ENCODE data around the gene DZIP3. TPM values are rescaled to one million over a fixed set of nuclear protein-coding genes. Genes with fewer than 3 reads are reported as not detected.

The DZIP3 gene
- total RNA-seq, 1 experiment from 2014 or later = 25.3 TPM

GRCh38 chr3:108569336-108569735 lies 20.2 kb upstream of the DZIP3 start:
- ChIA-PET CTCF (no interaction called here), POLR2A (no interaction called here)
- no peak overlapping the region for H3K4me3 Mint-ChIP-seq

GRCh38 chr3:108578064-108578463 lies 11.5 kb upstream of the DZIP3 start:
- POLR2A ChIA-PET = no interaction called here
- H3K36me3 Mint-ChIP-seq = peaks cover 53% of the 10 kb centered on the region

More at GRCh38 chr3:108569336-108569735, 20.2 kb upstream of the DZIP3 start:
- H3K27ac Mint-ChIP-seq = no peak overlapping the region
- ATAC-seq (no peak), DNase-seq (ENCODE audit: low spot score) (no peak)
- H3K9me3 Mint-ChIP-seq = no peaks in the 10 kb centered on the region
- peaks cover 23% of the 10 kb centered on the region for H3K36me3 Mint-ChIP-seq
- H3K4me1 Mint-ChIP-seq = no peaks in the 10 kb centered on the region
- no peaks in the 10 kb centered on the region for H3K27me3 Mint-ChIP-seq (ENCODE audit: low read depth)
- TF ChIP-seq ZNF219 (CRISPR knock-in tag; IDR thresholded peaks at IDR 0.05; ENCODE audit: borderline replicate concordance) (no peak), IRF2 (CRISPR knock-in tag; IDR thresholded peaks at IDR 0.05; ENCODE audit: borderline replicate concordance, low read depth) (no peak), ZNF671 (CRISPR knock-in tag; IDR thresholded peaks at IDR 0.05) (no peak), ELF4 (CRISPR knock-in tag; IDR thresholded peaks at IDR 0.05; ENCODE audit: low read depth) (no peak), ZMAT4 (CRISPR knock-in tag; IDR thresholded peaks at IDR 0.05) (no peak), ERG (CRISPR knock-in tag; IDR thresholded peaks at IDR 0.05) (no peak), NR1H2 (CRISPR knock-in tag; IDR thresholded peaks at IDR 0.05) (no peak)
- TF ChIP-seq, protein P1, sequence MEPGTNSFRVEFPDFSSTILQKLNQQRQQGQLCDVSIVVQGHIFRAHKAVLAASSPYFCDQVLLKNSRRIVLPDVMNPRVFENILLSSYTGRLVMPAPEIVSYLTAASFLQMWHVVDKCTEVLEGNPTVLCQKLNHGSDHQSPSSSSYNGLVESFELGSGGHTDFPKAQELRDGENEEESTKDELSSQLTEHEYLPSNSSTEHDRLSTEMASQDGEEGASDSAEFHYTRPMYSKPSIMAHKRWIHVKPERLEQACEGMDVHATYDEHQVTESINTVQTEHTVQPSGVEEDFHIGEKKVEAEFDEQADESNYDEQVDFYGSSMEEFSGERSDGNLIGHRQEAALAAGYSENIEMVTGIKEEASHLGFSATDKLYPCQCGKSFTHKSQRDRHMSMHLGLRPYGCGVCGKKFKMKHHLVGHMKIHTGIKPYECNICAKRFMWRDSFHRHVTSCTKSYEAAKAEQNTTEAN (CRISPR knock-in tag; IDR thresholded peaks at IDR 0.05) = no peak
- TF ChIP-seq, protein P2, sequence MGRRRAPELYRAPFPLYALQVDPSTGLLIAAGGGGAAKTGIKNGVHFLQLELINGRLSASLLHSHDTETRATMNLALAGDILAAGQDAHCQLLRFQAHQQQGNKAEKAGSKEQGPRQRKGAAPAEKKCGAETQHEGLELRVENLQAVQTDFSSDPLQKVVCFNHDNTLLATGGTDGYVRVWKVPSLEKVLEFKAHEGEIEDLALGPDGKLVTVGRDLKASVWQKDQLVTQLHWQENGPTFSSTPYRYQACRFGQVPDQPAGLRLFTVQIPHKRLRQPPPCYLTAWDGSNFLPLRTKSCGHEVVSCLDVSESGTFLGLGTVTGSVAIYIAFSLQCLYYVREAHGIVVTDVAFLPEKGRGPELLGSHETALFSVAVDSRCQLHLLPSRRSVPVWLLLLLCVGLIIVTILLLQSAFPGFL (CRISPR knock-in tag; IDR thresholded peaks at IDR 0.05; ENCODE audit: borderline replicate concordance) = no peak

More at GRCh38 chr3:108578064-108578463, 11.5 kb upstream of the DZIP3 start:
- Mint-ChIP-seq H3K27ac (peak overlapping the region; percentile 50; the same call in 1 of the 2 replicates), H3K9me3 (no peaks in the 10 kb centered on the region), H3K4me1 (peaks cover 31% of the 10 kb centered on the region), H3K4me3 (no peak overlapping the region), H3K27me3 (ENCODE audit: low read depth) (no peaks in the 10 kb centered on the region)
- ATAC-seq (no peak), DNase-seq (ENCODE audit: low spot score) (no peak)
- CTCF ChIA-PET = no interaction called here
- TF ChIP-seq, protein P3, sequence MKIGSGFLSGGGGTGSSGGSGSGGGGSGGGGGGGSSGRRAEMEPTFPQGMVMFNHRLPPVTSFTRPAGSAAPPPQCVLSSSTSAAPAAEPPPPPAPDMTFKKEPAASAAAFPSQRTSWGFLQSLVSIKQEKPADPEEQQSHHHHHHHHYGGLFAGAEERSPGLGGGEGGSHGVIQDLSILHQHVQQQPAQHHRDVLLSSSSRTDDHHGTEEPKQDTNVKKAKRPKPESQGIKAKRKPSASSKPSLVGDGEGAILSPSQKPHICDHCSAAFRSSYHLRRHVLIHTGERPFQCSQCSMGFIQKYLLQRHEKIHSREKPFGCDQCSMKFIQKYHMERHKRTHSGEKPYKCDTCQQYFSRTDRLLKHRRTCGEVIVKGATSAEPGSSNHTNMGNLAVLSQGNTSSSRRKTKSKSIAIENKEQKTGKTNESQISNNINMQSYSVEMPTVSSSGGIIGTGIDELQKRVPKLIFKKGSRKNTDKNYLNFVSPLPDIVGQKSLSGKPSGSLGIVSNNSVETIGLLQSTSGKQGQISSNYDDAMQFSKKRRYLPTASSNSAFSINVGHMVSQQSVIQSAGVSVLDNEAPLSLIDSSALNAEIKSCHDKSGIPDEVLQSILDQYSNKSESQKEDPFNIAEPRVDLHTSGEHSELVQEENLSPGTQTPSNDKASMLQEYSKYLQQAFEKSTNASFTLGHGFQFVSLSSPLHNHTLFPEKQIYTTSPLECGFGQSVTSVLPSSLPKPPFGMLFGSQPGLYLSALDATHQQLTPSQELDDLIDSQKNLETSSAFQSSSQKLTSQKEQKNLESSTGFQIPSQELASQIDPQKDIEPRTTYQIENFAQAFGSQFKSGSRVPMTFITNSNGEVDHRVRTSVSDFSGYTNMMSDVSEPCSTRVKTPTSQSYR (CRISPR knock-in tag; IDR thresholded peaks at IDR 0.05) = no peak
- TF ChIP-seq ZBTB21 (CRISPR knock-in tag; IDR thresholded peaks at IDR 0.05; ENCODE audit: borderline replicate concordance) (no peak), ZNF121 (CRISPR knock-in tag; IDR thresholded peaks at IDR 0.05) (no peak), JAZF1 (CRISPR knock-in tag; IDR thresholded peaks at IDR 0.05) (no peak), USF2 (CRISPR knock-in tag; IDR thresholded peaks at IDR 0.05) (no peak), FOXJ3 (CRISPR knock-in tag; IDR thresholded peaks at IDR 0.05; ENCODE audit: borderline replicate concordance) (no peak)

All from WTC11 (cell line).